HFF-Myc (cell line): ENCODE results near the gene MARCHF9.

Experiments
- DNase-seq: peaks from one replicate; pipeline ENCODE4 v3.0.0-alpha.2; 2011; ENCODE audit warnings: low read depth; ENCODE audit errors: extremely low read depth
- H3K4me3 ChIP-seq: replicated peaks from 2 replicates; pipeline ENCODE4 v1.5.1; 2011; ENCODE audit warnings: low read depth, mild to moderate bottlenecking, control low read depth, low read length
- CTCF ChIP-seq: IDR thresholded peaks from 2 replicates; pipeline ENCODE4 v1.5.1; 2012; ENCODE audit warnings: mild to moderate bottlenecking, low read depth, low read length, control low read depth; ENCODE audit errors: missing control alignments

Gene MARCHF9

DNA sequence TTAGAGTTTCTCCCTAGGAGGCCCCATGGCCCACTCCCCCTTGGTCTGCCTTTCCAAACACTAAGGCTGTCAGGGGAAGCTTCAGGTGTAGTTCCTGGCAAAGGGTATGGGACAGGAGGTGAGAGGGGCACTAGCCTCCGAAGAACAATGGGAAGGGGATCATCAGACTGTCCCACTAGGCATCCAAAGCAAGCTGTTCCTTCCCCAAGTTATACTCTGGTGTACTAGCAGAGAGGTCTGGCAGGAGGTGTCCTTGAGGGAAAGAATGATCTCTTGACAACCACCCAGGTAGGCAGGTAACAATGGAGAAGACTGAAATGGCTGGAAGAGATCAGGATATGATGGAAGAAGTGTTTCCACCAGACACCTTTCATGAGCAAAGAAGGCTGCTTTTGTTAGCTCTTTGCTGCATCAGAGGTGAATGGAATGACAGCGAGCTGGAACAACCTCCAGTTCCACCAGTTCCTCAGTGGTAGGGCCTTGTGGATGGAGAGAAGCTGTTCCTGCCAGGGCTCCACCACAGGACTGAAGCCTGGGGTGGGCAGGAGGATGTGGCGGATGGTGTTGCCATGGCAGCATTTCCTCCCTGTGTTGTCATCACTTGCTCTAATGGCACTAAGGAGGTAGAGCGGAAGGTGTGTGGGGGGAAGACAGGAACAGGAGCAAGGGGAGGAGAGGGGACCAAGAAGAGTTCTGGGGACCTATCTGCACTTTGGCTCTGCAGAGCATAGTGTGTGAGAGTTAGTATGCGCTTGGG lies 14.1 kb upstream of the MARCHF9 start:
- DNase-seq, result no peak
- no peak overlapping the region for H3K4me3 ChIP-seq
- TF ChIP-seq CTCF, result no peak

- TF ChIP-seq CTCF, result no peak
- H3K4me3 ChIP-seq, result no peak overlapping the region
- DNase-seq, result no peak
These were observed 13.5 kb upstream of the MARCHF9 start for GRCh38 chr12:57741413-57741789.

GRCh38 chr12:57741844-57742738 lies 12.8 kb upstream of the MARCHF9 start:
- TF ChIP-seq CTCF, result no peak
- DNase-seq, result no peak
- no peak overlapping the region for H3K4me3 ChIP-seq

DNA sequence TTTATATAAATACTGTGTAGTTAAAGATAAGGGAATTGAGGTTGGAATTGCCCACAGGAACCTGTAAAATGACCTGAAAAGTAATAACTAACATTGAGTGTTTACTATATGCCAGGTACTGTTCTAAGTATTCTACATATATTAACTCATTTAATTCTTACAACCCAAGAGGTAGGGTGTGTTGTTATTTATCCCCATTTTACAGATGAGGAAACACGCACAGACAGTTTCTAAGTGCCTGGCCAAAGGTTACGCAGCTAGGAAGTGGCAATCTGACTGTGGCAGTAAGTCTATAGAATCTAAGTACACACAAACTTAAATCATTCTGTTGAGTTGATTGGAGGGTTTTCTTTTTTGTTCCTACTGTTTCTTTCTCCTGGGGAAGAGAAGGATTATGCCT lies 11.1 kb upstream of the MARCHF9 start:
- no peak for DNase-seq
- H3K4me3 ChIP-seq, result no peak overlapping the region
- no peak for TF ChIP-seq CTCF

DNA sequence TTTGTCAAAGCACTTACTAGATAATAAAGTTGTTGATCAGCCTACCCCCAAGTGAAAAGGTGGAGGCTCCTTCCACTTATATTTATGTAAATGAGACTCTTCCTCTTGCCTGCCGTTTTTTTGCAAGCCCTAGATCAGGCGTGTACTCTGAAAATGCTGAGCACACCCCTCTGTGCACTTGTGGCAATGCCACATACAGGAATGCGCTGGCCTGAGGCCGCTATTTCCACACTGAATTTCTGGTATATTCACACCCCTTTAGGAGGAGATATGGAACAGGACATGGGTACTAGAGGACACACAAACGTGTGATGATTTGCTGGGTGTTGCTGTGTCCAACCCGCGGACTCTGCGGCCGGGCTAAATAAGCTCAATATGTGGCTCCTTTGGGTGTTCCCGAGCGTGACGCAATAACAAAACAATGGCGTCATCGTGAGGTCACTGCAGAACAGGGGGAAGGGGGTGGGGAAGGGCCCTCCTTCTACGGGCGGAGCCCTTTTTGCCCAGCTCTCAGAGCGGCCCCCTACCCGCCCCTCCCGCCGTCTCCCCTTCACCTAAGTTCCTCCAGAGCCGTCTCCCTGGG lies 10.6 kb upstream of the MARCHF9 start:
- DNase-seq, result no peak
- H3K4me3 ChIP-seq, result peak overlapping the region; percentile 59
- TF ChIP-seq CTCF, result no peak

- TF ChIP-seq CTCF, result no peak
- DNase-seq, result peak; percentile 94
These were observed 10.0 kb upstream of the MARCHF9 start, which contains the start of gene TSPAN31 for GRCh38 chr12:57744777-57745484. TSS of gene TSPAN31 (plus strand) at chr12:57745039. CDS start at chr12:57745155, 116 bp downstream.

More at GRCh38 chr12:57744777-57745484, 10.0 kb upstream of the MARCHF9 start, which contains the start of gene TSPAN31:
- peak within 1 kb of the TSS; percentile 59 for H3K4me3 ChIP-seq
